NCI-H446 (cell line): ENCODE results near the gene CDK4.

Source experiments
- DNase-seq, 2 experiments: peaks; one replicate each; lab custom pipeline; 2025; lab: John Stamatoyannopoulos, UW

The CDK4 gene

DNA sequence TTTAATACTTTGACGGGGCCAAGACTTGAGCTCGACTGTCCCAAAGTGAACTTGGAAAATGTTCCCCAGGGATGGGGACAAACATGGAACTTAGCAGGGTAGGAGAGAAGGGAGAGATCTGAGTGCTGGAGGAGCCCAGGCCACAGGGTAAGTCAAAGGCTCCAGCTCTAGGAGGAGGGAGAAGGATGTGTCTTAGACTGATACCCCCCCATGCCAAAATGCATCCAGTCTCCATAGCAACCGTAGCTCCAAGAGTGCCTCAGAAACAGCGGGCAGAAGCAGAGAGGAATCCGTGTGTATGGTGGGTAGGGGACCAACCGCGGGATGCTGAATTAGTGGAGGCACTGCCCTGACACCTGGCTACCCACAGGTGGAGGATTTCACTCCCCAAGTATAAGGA lies 12.7 kb downstream of the CDK4 start:
- DNase-seq, result no peak

DNA sequence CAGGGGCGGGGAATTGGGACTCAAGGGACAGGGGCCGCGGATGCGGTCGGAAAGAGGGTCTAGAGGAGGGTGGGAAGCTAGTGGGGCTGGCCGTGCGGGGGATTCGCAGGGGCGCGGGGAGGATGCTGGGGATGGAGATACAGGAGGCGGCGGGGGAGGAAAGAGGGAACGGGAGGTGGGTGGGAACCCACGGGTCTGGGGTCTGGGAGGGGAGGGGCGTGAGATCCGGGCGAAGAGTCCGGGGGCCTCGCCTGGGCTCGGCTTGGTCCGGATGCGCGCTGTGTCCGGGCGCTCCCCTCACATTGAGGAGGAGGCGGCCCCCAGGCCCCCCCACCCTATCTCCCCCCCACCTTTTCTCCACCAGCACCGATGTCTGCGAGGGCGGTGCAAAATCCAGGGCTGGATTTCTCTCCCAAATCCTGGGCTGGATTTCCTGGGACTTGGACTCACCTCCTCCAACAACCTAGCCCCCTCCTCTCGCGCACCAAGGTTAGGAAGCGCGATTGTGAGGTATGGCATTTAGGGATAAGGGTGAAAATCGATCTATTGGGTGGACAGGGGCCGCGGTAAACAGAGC lies 13.4 kb downstream of the CDK4 start, which contains the start of gene AGAP2:
Gene AGAP2, minus strand, starts transcription at position 82 of the 577 bp plus-strand sequence. CDS start 496 bp downstream, outside the sequence.
- DNase-seq, result peak in 1 of 2 experiments; percentile 66

DNA sequence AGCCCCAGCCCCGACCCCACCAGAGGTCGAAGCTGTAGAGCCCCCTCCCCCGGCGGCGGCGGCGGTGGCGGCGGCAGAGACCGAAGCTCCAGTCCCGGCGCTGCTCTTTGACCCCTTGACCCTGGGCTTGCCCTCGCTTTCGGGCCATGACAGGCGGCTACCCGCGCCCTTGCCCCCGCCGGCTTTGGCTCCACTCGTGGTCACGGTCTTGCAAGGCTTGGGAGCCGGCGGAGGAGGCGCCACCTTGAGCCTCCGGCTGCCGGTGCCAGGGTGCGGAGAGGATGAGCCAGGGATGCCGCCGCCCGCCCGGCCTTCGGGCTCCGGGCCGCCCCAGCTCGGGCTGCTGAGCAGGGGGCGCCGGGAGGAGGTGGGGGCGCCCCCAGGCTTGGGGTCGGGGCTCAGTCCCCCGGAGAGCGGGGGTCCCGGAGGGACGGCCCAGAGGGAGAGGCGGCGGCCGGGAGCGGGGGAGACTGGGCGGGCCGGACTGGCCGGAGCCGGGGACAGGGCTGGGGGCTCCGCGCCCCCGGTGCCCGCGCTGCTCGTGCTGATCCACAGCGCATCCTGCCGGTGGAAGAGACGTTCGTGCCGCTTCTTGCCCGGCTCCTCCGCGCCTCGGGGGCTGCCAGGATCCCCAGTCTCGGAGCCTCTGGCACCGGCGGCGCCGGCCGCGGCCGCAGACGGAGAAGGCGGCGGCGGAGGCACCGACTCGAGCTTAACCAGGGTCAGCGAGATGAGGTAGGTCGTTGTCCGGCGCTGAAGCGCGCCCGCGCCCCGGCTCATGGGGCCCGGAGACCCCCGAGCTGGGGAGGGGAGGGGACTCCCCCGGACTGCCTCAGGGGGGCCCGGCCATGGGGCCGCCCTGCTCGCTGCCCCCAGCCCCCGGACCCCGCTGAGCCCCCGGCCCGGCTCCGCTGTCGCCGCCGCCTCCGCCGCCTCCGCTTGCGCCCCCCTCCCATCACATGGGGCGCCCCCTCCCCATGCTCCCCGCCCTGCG lies 14.3 kb downstream of the CDK4 start:
- DNase-seq, result no peak

DNA sequence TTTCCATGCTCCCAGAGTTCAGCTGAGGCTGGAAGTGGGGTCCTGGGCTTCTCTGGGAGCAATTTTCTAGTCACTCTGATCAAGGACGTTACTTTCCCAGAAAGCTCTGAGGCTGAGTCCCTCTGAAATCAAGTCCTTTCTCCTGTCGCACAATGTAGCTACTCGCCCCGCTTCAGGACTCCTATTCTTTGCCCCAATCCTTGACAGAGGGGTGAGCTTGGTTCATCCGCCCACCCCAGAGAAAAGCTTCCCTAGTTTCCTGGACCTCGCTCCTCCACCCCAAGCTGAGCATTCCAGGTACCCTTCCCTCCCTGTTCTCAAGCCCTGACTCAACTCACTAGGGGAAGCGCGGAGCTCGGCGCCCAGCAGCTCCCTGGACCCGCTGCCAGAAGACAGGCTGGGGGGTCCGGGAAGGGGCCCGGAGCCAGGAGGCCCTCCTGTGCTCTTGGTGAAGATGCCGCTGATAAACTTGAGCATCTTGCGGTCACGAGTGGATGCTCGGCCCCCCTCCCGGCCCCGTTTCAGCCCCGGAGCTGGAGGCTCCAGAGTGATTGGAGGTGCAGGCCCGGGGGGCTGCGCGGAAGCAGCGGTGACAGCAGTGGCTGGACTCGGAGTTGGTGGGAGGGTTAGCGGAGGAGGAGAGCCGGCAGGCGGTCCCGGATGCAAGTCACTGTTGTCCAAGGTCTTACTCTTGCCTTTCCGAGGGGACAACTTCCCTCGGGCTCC lies 15.2 kb downstream of the CDK4 start:
- no peak for DNase-seq

DNA sequence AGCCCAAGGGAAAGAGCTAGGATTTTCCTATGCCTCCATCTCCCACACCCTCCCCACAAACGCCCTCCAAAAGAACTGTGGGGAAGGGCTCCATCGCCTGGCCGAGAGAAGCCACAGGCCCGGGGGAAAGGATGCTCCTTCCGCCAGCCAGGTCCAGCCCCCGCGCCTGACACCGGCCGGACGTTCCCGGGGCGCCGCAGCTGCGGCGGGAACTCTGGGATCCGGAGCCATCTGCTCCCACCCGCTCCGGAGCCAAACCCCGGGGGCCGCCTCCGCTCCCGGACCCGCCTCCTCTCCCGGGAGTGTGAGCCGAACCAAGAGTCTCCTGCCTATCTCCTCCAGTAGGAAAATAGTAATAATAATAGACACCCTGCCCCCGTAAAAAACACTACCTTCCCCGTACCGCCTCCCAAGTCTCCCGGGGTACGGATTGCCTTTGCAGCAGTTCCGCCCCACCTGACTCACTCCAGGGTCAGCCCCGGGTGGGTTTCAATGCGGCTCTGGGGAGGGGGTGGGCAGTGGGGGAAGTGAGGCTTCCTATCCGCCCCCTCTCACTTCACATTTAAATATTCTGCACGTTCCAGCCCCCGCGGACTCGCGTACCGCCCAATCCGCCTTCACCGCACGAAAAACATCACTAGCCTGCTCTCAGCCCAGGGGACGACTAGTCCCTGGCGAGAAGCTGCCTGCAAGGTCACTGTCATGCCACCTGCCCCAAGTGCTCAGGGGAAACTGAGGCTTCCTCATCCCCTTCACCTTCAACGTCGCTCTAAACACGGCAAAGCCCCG lies 16.0 kb downstream of the CDK4 start:
- DNase-seq, result peak in 1 of 2 experiments; percentile 51

DNA sequence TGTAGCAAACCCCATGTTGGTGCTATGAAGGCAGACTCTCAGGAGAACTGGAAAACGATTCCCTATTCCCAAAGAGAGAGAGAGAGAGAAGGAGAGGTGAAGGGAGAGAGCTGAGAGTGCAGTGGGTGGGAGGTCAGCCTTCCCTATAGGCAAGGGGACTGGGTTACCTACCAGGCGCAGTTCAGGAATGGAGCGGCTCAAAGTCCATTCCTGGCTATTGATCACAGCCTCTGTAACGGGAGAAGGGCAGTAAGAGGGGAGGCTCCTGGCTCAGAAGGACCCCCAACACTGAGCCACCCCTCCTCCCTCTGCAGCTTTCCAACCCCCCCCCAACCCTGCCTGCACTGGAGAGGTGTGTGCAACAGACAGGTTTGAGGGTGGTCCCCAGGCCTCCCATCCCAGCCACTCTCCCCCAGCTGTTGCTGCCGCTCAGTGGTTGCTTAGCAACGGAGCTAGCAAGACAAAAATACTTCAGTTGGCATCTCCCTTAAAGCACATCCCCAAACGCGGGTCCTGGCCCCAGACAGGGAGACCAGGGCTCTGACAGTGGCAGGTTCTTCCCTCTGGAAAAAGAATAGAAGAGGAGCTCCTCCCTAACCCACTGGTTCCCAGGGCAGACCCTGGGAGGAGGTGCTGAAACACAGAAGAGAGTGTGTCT lies 16.8 kb downstream of the CDK4 start:
- no peak for DNase-seq

DNA sequence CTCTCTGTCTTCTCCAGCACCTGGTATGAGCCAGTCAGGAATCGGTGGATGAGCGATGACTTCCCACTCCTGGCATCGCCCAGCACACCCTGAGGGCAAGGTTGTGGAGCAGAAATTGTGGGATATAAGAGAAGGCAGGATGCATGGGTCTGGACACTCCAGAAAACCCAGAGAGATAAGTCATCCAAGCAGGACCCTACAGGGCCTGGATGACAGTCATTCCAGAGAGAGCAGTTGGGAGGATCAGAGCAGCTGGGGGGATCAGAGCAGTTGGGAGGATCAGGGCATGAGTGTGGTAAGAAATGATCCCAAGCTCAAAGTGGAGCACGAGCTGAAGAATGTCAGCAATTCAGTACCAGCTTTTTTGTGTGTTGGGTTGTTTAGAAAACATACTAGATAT lies 17.5 kb downstream of the CDK4 start:
- no peak for DNase-seq

DNA sequence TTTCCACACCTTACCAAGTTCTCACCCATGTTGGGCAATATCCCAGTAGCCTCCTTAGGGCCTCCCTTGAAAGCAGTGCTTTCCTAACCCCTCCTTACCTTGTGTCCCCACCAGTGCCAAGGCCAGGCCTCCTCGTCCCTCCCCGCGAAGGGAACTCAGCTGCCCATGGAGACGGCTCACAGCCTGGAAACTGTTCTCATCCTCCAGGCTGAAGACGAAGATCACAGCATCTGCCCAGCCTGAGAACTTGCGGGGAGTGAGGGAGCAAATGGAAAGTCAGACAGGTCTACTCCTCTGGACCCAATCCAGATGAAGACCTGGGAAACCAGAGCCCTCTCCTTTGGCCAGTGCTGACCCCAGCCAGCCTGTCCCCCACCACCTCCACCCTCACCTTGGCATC lies 18.2 kb downstream of the CDK4 start:
- DNase-seq, result no peak

DNA sequence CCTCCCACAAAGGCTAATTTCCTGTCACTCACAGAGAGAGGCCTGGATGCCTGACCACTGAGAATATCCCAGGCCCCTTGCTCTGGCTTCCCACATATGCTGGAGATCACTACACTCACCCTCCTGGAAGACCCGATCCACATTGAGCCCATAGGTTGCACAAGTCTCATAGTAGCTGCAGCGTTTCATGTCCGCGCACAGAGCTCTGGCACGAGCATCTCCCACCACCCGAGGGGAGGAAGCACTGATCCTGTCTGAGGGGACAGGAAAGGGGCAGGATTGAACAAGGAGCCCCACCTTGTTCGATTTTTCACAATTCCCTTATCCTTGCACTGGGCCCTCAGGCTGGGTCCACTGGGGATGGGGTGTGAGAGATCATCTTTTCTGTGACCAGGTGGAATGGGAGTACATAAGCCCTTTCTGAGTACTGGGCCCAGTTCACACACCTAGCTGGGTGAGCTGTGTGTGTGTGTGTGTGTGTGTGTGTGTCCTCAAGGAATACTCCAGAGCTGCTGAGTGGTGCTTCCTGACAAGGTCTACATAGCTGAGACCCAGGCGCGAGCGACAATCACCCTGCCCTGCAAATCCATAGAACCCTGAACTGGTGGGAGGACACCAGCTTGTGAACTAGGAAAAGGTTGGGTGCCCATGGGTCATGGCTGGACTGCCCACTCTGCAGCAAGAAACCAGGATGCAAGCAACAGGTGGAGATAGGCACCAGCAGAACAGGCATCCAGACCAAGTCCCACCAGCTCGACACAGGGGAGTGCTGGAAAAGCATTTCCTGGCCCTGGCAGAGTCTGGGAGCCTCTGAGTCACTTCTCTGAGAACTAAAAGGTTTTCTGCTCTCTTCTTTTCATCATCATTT lies 19.1 kb downstream of the CDK4 start:
- no peak for DNase-seq

DNA sequence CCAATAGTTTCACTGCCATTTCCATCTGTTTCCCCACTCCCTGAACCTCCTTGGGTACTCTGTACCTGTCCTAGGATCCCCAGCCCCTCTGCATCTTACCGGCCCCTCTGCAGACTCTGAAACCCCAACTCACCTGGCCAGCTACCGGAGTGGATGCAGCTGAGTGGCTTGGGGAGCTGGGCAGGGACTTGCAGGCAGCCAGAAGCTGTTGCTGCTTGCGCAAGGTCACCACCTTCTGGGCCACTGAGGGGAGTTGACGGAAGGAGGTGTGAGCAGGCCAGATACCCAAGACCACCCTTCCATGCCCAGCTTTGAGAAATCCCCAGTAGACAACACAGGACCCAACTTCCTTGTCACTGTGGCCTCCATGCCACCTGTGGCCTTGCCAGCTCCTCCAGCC lies 19.8 kb downstream of the CDK4 start:
- DNase-seq, result no peak

DNA sequence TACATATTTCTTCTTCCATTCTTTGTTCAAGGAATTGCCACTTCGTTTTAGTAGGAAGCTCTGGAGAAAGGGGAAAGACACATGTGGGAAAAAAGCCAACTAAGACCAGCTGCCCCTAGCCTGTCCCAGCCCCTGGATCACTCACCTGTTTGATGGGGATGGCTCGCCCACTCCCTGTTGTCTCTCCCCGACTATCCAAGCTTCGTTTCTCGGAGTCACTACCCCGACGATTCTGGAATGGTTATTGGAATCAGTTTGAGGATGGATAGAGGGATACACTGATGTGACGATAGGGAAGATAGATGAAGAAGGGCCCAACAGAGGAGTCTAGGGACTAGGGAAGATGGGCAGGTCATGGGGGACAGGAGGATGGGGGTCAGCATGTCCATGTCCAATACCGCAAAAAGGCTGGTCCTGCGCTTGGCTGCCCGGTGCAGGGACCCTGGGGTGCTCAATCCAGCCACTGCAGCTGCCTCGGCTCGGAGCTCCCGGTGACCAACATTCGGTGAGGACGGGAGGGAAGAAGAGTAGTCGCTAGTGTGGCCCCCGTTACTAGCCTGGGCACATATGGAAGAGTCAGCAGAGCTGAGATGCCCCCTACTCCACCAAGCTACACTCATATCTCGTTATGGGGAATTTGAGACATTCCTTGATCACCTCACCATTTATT lies 20.6 kb downstream of the CDK4 start:
- no peak for DNase-seq

DNA sequence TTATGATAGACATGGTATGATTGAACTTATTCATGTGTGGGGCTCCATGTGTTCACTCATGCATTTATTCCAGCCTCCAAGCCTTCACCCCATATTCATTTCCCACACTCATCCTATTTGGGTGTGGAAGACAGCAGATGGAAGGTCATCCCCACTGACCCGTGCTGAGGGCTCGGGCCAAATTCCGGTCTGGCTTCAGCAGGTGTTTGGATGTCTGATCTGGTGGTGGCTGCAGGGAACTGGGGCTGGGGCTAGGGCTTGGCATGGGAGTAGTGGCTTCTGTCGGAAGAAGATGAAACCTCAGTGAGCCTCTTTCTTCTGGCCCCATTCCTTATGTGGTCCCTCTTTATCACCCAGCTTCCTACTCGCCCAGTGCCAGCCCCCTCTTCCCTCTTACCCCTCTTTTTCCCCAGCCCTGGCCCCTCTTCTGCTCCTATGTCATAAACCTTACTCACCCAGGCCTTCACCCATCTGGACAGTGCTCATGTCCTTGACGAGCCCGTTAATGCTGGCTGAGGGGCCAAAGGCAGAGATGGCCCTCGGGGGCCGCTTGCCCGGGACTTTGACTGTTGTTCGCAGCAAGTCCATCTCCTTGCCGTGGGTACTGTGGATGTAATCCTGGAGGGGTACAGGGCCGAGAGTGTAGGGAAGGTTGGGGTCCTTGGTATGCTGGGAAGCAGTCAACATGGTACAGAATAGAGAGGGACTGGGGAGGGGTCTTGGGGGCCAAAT lies 21.6 kb downstream of the CDK4 start:
- DNase-seq, result no peak

DNA sequence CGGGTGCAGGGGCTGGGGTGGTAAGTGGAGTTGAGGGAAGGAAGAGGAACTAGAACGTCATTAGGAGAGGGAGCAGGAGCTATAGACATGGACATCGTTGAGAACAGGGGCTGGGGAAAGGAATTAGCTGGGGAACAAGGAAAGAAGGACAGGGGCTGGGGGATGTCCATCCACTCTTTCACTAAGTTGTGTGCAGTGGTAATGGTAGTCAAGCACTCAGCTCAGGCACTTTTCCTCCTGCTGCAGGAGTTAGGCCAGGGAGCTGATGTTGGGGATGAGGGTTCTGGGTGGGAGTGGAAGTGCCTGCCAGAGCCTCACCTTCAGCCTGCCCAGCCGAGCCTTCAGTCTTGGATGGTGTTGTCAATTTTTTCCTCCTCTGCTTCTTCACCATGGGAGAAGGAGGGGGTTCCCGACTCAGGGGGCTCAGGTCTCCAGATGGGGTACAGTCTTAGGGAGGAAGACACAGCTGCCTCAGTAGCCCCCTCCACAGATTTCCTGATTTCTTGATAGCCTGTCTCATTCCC lies 22.7 kb downstream of the CDK4 start:
- no peak for DNase-seq

DNA sequence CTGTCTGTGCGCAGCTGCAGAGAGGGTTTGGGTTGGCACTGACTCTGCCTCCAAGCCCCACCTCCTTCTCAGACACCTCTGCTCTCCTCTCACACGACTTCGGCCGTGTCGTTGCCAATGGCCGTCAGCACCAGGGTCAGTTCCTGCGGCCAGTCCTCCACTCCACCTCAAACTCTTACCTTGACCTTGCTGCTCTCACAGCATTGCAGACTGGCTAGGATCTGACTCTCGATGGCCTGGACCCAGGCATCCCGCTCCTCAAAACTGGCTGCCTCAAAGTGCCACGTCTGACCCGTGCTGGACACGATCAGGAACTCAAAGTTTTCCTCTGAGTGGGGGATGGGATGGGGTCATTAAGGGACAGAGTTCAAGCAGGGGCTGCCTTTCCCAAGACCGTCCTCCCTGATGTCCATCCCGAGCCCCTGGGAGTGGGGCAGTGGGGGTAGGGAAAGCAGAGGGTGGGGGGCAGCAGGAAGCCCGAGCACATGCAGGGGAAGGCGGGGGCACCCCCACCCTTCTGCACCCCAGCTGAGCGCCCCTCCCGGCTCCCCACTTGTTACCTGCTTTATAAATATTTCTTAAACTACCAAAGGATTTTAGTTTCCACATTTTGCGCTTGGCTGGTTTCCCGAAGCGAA lies 24.2 kb downstream of the CDK4 start:
- DNase-seq, result no peak

DNA sequence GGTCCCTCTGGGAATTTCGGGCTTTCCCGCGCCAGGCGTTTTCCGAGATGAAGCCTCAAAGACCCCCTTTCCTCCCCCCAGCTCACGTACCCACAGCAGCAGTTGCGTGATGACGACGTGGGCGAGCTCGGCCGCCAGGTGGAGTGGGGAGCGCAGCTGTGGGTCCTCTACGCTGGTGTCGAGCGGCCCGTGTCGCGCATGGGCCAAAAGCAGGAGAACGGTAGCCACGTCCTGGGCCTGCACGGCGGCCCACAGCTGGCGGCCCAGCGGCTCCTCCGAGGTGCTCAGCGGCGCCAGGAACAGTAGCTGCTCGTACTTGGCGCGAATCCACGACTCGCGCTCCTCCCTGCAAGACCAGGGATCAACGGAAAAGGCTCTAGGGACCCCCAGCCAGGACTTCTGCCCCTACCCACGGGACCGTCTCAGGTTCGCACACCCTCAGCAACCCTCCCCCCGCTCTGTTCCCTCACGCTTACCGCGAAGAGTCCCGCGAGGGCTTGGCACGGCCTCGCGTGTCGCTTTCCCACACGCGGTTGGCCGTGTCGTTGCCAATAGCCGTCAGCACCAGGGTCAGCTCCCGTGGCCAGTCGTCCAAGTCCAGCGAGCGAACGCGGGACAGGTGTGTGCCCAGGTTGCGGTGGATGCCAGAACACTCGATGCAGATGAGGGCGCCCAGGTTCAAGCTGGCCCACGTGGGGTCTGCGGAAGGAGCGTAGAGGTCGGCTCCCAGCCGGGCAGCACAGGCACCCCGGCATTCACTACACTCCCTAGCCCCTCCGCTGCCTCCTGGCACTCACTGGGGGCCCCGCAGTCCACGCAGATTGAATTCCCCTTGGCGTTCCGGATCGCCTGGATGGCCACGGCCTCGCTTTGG lies 25.0 kb downstream of the CDK4 start:
- DNase-seq, result no peak

DNA sequence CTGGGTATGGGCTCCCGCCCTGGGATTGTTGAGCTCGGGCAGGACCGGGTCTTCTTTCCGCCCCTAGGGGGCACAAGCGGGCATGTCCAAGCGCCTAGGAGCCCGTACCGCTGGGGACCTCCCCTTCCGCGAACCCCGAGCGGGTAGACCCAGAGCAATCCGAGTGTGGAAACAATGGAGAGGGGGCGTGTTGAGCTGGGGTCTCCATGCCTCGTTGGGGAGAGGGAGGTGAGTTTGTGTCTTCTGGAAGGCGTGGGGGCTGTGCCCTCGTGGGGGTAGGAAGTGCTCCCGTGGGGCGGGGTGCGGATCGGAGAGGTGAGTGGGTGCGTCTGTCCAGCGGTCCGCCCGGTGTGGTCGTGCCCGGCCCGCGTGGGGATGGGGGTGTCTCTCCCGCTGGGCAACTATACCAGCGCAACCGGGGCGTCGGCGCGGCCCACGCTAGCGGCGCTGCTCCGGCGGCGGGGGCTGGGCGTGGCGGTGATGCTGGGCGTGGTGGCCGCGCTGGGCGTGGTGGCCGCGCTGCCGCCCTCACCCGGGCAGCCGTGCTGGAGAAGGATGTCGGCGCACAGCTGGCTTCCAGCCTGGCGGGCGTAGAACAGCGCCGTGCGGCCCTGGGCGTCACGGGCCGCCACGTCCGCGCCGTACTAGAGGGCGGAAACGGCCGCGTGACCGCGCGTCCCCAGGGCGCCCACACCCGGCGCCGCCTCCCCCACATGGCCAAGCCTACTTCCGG lies 25.8 kb downstream of the CDK4 start:
- DNase-seq, result peak; percentile 90 to 91

DNA sequence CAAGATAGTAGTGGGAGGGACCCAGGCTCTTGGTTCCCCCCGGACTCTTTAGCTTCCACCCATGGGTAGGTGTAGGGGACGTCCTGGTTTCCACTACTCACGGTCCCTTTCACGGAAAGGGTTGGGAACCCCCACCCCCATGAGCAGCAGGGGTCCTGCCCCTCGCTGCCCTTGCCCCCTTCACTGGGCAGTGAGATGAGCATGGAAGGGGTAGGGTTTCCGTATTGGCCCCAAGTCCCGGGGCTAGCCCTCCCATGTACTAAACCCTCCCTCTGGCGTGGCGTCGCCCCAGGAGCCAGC lies 26.3 kb downstream of the CDK4 start:
- no peak for DNase-seq
